HG03354 (cell line): ENCODE data around the gene GPC3.
"Not testable (repeated sequence)": the region's sequence is repeated elsewhere in the genome, so short reads cannot be mapped to it uniquely, and the experiment has no call there.

Source experiments
- ATAC-seq: cut with Tn5 transposase; IDR thresholded peaks from one replicate; pipeline ENCODE4 v1.9.1; 2021; ENCODE audit warnings: mild to moderate bottlenecking; ENCODE audit not compliant: unreplicated experiment, poor library complexity, severe bottlenecking

Gene GPC3

DNA sequence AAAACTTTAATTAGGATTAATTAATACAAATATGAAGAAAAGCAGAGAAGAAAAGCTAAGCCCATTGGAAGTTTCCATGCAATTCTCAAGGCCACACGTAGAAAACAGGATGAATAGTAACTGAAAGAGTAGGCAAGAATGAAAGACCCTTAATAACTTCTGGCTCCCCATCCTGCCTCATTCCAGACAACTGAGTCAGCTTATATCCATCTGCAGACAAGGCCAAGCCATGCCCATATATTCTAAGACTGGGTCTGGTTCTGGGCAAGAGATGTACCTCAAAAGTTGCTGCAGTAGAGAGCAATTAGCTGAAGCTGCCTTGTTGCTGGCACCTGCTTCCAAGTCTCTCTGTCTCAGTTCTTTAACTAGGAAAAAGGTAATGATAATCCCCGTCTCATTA, 244.1 kb downstream of the GPC3 start:
- no peak for ATAC-seq

DNA sequence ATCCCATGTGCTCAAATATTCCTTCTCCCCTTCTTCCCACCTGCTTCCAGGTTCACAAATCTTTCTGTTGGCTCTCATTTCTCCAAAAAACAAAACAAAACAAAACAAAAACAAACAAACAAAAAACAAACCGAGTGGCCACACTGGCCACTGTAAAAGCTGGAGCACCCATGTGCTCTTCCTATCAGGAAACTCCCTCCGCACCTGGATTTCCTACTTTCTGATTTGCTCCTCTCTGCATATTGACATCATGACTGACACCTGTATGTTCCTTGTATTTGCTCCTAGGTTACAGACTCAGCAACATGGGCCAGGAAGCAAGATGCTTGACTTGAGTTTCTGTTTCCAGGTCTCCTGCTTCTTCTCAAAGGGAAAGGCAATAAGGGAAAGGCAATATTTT, 258.8 kb downstream of the GPC3 start:
- no peak for ATAC-seq

DNA sequence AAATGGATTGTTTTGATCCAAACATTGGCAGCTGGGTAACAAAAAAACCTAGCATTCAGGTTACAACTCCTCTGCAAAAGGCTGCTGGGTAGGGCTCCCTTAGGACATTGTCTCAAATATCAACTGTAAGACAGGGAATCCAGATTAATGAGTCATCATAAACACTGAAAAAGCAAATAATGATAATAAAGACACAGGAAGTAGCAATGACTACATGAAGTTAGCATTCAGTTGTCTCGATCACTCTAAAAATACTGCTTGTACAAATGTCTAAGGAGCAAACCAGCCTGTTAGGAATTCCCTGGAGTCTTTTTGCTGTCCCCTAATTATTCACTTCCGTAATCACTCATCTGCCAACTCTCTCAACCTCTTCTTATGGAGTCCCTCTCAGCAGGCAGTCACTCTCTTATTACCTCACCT, 259.2 kb downstream of the GPC3 start:
- no peak for ATAC-seq

DNA sequence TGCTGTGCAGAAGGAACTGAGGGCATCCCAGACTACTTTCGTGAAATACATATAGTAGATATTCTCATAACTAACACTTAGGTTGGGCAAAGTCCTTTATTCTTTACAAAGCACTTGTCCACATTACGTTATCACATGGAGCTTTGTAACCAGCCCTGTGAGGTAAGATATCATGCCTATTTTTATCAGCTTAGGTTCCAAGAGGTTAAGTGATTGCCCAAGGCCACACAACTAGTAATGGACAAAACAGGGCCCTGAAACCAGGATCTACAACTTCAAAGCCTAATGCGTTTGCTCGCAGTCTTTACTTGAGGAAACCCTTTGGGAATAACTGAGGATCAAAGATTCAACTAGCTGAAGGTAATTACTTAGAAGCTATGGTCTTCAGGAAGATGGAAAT, 261.5 kb downstream of the GPC3 start:
- no peak for ATAC-seq

DNA sequence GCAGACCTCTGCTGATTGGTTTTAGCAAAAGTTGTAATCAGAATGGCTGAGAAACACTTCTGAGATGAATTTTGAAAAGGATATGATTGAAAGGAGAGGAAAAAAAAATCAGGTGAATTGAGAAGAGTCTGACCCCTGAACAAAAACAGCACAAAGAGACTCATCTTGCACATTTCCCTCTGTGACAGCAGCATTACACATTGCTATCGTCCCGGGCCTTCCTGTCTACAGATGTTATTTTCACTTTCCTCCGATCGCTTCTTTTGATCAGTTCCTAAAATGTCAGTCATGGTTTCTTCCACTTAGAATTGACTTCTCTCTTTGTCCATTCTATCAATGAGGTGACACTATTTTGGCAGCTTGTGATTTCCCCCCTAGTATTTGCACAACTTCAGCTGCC, 262.6 kb downstream of the GPC3 start:
- ATAC-seq: no peak

DNA sequence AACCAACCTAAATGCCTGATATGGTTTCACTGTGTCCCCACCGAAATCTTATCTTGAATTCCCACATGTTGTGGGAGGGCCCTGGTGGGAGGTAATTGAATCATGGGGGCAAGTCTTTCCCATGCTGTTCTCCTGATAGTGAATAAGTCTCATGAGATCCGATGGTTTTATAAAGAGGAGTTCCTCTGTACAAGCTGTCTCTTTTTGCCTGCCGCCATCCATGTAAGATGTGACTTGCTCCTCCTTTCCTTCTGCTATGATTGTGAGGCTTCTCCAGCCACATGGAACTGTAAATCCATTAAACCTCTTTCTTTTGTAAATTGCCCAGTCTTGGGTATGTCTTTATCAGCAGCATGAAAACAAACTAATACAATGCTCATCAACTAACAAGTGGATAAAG, 265.1 kb downstream of the GPC3 start:
- not testable (repeated sequence) for ATAC-seq

DNA sequence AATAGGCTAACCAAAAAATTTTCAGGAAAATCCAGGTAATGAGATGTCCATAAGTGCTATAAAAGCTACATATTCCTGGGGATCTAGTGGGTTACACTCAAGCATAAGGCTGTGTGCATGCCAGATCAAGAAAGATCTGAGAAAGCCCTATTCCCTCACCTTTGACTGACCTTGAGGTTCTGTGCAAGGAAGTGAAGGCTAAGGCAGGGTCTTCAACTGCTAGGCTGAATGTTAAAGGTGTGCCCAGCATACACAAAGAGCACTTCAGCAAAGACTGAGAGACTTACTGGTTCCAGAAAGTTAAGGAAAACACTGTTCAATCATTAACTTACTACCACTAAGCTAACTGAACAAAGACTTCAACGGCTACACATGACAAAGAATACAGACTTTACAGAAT, 269.7 kb downstream of the GPC3 start:
- ATAC-seq: no peak

DNA sequence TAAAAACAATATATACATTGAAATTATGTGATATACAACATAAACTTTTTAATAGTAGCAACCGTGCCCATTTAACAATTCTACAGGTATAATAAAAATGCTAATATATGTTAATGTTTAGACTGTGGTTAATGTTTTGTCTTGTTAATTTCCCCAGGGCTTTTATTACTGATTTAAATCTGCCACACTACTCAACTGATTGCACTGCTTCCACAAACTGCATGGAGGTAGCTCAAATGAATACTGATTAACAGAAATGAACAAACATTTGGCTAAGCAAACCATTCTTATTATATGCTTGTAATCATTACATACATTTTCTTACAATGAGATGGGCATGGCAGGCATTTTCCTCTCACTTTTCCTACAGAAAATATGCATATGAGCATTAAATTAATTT, 275.9 kb downstream of the GPC3 start:
- ATAC-seq: no peak

DNA sequence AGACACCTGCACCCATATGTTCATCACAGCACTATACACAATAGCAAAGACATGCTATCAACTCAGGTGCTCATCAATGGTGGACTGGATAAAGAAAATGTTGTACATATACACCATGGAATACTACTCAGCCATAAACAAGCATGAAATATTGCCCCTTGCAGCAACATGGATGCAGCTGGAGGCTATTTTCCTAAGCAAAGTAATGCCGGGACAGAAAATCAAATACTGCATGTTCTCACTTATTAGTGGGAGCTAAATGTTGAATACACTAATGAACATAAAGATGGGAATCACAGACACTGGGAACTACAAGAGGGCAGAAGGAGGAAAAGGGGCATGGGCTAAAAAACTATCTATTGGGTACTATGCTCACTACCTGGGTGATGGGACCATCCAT, 278.5 kb downstream of the GPC3 start:
- ATAC-seq: no peak

DNA sequence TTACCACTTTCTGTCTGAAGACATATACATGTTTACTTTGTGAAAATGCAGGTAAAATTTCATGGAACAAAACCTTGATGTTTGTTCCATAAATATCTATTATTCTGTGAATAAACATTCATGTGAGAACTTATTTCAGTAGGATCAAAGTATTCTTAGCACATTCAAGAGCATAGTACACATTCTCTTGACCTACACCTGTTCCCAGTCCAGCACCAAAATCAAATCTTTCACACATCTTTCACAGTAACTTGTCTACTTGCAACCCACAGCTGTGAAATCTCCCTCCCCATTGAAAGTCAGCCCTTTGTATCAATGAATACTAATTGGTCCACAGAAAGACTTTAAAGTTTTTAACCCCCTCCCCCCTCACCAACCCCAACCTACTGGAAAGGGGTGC, 283.2 kb downstream of the GPC3 start:
- ATAC-seq: no peak

DNA sequence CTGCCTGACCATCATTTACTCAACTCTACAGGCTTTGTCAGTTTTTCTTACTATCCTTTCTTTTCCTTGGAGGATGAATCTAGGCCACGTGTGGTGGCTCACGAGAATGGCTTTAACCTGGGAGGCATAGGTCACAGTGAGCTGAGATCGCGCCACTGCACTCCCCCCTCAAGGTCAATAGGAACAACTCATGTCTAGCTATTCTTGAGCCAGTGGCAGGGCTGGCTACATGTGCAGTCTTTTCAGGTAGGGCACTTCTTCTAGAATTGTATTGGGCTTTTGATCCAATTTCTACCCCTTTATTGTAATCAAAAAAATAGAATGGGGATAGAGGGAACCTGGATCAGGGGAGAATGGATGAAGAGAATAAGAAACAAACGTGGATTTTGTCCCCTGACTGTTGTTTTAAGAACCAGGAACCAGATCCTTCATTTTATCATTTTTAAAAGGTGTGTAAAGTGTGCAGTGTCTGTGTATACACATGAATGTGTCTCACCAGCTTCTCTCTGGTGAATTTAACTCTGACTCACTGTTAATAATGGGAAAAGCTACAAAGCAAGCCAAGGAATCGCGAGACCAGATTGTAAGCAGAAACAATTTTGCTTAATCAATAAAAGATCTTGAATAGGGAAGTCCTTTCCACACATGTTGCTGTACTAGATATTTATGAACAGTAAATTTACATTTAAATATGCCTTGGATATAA, 286.2 kb downstream of the GPC3 start:
- ATAC-seq: no peak

DNA sequence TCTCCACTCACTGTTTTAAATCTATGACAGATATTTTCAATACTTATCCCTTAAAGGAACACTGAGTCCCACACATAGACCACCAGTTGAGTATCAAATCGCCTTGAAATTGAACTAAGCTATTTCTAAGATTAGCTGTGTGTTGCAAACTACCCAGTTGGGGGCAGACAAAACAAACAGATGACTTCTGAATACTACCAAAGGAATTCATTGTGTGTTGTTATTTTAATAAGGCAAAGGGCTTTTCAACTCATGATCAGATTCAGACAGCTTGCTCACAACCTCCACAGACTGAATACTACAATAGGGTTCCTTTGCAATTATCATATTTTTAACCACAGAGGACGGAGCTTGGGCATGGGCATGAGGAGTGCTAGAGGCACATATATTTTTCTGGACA, 287.1 kb downstream of the GPC3 start:
- ATAC-seq: no peak

DNA sequence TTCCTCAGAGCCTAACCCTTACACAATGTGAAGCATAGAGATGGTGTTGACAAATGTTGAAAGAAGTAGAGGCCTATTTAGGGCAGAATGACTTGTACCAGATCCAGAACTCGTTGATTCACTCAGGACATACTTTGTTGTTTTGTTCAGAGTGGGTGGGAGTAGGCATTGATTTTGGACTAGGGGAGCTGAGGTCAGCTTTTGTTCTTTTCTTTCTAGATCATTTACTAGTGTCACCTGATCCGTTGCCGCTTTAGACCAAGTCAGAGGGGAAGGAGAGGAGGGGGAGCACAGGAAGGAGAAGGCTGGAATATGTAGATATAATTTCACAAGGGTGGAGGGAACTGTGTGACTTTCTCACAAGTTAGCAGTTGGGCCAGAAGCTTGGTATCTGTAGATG, 287.7 kb downstream of the GPC3 start:
- ATAC-seq: no peak

DNA sequence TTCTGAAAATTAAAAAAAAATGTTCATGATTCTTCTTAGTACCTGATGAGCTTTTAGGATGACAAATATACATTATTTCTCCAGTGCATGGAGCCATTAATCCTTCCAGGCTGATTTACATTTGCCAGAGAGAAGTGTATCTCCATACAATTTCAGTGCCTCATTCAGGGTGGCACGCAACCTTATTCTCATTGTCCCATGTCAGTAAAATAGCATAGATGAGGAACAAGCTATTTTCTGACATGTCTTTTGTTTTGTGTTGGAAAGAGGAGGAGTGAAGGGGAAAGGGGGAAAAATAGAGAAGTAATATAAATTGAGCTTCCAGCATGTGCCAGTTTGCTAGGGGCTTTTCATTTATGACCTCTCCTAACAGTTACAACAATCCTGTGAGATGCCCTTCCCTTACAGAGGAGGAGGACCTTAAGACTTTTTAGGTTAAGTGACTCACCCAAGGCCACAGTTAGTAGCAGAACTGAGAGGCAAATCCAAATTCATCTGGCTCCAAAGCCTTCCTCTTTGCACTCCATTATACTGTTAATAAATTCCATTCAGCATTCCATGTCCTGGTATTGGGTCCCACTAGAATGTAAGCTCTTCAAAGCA, 295.3 kb downstream of the GPC3 start:
- no peak for ATAC-seq

DNA sequence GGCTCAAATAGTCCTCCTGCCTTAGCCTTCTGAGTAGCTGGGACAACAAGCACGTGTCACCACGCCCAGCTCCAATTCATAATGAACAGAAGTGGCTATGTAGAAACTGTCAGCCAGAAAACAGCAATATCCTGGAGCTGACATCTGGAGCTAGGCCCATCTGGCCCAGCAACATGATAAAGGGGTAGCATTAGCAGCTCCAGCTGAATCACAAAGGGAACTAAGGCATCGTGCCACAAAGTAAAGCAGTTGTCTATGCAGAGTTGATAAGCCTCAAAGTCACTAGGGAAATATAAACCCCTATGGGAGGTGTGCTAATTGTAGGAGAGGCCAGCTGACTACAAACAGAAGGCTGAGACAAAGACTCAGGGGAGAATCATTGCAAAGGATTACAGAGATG, 299.6 kb downstream of the GPC3 start:
- ATAC-seq: no peak

DNA sequence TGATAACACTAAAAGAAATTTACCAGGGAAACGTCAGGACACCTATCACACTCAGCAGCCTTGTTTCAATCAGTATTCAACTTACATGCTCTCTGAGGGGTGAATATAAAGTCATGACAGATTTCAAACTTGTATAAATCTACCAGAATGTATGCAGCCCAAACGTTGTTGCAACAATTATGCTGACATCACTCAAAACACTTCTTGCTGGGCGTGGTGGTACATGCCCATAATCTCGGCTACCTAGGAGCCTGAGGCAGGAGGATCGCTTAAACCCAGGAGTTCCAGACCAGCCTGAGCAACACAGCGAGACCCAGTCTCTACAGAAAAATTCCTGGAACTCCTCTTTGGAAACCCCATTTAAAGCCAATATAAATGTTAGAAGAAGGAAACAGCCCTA, 303.5 kb downstream of the GPC3 start:
- ATAC-seq: no peak

DNA sequence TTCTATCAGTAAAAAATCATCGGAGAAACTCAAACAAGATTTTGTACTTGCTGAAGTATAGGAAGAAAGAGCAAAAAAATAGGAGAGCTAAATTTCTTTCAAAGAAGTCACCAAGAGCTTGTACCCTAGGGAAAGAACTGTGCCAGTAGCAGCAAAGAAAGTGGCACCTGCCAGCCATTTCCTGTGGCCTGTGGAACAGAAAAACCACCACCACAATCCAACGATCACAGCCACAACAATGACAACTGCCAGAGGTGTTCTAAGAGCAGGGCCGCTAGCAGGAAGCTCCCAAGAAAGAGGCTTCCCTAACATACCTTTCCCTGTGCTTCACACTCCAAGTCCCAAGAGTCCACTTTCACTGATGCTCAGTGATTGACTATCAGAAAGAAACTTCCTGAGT, 304.0 kb downstream of the GPC3 start:
- no peak for ATAC-seq

DNA sequence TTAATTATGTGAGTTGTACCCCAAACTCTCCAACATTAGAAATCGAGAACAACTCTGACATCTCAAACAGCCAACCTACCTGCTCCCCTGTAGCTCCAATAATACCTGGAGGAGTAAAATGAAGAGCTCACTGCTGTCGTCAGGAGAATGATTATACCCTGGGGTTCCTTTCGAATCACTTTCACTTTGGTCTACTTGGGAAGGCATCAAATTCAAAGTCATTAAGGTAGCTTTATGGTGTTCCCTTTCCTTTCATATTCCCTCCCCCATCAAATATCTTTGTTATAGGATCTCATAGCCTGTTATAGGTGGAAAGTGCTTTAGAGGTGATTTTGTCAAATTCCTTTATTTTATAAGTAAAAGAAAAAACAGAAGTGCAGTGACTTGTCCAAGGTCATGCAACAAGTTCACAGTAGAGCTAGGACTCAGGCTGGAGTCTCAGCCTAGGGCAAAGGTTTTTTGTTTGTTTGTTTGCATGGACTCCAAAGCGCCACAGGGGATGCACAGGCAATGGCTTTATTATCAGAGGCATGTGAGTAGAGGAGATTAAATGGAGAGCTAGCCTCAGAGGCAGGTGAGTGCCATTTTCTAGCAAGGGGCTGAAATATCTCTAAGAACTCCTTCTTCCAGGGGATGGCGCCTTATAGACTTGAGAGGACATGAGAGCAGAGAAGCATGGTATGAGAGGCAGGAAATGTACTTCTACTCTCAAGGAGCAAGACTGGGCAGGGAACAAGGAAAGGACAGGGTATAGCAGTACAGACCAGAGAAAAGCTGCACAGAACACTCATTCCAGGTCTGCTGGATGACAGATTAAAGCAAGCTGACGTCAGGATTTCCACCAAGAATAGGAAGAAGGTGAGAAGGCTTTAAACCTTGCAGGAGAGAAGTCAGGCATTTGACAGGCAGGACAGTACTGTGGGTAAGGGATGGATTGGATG, 308.0 kb downstream of the GPC3 start:
- no peak for ATAC-seq

DNA sequence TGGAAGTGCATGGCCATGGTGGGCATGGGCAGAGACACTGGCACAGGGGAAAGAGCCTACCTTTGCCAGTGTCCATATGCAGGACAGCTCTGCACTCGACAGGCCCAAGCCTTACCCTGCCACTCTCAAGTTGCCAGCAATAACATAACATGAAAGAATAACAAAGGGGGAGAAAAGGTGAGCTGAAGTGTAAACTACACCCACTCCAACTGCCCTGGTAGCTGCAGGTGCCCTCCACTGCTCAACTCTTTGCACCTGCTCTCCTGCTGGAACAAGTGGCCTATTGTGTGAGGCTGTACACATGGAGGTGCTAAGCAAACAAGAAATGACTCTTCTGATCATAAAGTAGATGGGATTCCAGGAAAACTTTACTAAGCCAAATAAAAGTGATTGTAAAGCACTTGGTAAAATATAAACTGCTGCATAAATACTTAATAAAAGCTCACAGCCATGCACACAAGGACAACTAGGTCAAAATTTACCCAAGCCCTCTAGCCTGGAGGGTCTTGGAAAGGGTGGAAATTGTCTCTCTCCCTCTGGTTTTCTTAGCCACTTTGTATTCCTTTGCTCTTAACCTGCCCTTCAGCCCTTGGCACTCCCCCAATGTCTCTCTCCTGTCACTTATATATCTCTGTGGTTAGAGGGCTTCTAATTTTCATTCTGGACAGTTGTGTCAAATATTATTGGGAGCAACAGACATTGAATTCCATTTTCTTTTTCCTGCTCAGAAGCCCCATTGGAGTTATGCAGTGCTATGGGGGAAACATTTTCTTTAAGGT, 308.9 kb downstream of the GPC3 start:
- no peak for ATAC-seq
